ENCODE results near the gene C18orf32. TPM values are rescaled to one million over a fixed set of nuclear protein-coding genes. Genes with fewer than 3 reads are reported as not detected.

The C18orf32 gene
- total and polyA plus RNA-seq, 2 of the 8 experiments (the other 6 are each of a cell fraction or from before 2014, with no cell fraction given) = 17.3 to 20.1 TPM

- peak; percentile 63 for TF ChIP-seq CHD7 (IDR thresholded peaks at IDR 0.05; ENCODE audit: insufficient replicate concordance, low read length)
- peak; percentile 81 for TF ChIP-seq SAP30 (IDR thresholded peaks at IDR 0.05; ENCODE audit: insufficient read depth, insufficient replicate concordance, low read length)
- no peak for TF ChIP-seq TBP (IDR thresholded peaks at IDR 0.05; ENCODE audit: low read depth, low read length)
- TF ChIP-seq, protein P1, sequence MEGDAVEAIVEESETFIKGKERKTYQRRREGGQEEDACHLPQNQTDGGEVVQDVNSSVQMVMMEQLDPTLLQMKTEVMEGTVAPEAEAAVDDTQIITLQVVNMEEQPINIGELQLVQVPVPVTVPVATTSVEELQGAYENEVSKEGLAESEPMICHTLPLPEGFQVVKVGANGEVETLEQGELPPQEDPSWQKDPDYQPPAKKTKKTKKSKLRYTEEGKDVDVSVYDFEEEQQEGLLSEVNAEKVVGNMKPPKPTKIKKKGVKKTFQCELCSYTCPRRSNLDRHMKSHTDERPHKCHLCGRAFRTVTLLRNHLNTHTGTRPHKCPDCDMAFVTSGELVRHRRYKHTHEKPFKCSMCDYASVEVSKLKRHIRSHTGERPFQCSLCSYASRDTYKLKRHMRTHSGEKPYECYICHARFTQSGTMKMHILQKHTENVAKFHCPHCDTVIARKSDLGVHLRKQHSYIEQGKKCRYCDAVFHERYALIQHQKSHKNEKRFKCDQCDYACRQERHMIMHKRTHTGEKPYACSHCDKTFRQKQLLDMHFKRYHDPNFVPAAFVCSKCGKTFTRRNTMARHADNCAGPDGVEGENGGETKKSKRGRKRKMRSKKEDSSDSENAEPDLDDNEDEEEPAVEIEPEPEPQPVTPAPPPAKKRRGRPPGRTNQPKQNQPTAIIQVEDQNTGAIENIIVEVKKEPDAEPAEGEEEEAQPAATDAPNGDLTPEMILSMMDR (IDR thresholded peaks at IDR 0.05; ENCODE audit: control extremely low read depth in 1 of 3, insufficient read depth in 1 of 3, low read depth in 1 of 3, low read length in 3 of 3) = peak in 2 of 3 experiments; percentile 12 to 25; a peak in 3 of 4 replicates
- TF ChIP-seq GTF2F1 (IDR thresholded peaks at IDR 0.05; ENCODE audit: borderline replicate concordance, low read depth, low read length) = no peak
- peak in 1 of 2 experiments; percentile 41; a peak in 1 of 3 replicates for TF ChIP-seq EP300 (IDR thresholded peaks at IDR 0.05; ENCODE audit: borderline replicate concordance in 1 of 2, low read depth in 2 of 2, low read length in 2 of 2)
These were observed 13.3 kb upstream of the C18orf32 start (continued) for GRCh38 chr18:49500201-49500921.
